GM23248 (cell line): Measurements from ENCODE around the gene CEACAM4.

Experiments used
- EZH2 ChIP-seq: fragments of 200-600 bp; sonication (generic); IDR thresholded peaks from 2 replicates; pipeline ENCODE4 v1.6.1; 2018; ENCODE audit warnings: antibody characterized with exemption, mild to moderate bottlenecking; ENCODE audit not compliant: insufficient read depth, poor library complexity, severe bottlenecking
- EZH2phosphoT487 ChIP-seq: fragments of 200-600 bp; sonication (generic); IDR thresholded peaks from 2 replicates; pipeline ENCODE4 v1.6.1; 2018; ENCODE audit warnings: antibody characterized with exemption, moderate library complexity, mild to moderate bottlenecking, low read depth; ENCODE audit not compliant: insufficient read depth

DNA sequence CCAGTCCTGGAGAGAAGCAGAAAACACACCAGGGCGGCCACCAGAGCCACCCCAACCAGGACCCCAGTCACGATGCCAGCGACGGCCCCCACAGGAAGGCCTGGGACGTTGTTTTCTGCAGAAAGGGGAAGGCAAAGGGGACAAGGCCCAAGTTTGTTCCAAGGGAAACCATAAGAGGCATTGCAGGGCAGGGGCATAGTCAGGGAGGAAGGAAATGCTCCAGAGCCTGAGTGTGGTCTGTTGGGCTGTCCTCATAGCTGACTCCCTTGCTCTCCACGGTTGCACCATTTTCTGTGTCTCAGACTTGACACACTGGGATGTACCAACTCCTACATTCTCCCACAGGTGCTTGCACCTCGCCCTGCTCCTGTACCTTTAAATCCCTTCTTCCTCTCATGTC is 5.2 kb downstream of the CEACAM4 start:
- TF ChIP-seq EZH2 (no peak), EZH2phosphoT487 (no peak)
